H1 (cell line): ENCODE measurements around the gene TWSG1. TPM values are rescaled to one million over a fixed set of nuclear protein-coding genes. Genes with fewer than 3 reads are reported as not detected.

Source experiments
- polyA plus RNA-seq, 7 experiments: library from polyadenylated mRNA; depleted of rRNA in 3 of 7; stranded (reverse) in 5 of 7; unstranded in 2 of 7; fragments of >200 nt in 5 of 7; fragments of 200-250 nt in 2 of 7; gene quantifications; 1 replicate in 5 of 7; 2 replicates in 1 of 7; 4 replicates in 1 of 7; pipeline versions ENCODE4 v1.2.1 to v1.2.3, GENCODE V29; 2011 to 2013; ENCODE audit warnings: missing spikeins in 2 of 7, mixed read lengths in 2 of 7
- total RNA-seq: library from RNA; stranded (reverse); fragmentation: NEBNext Ultra II Directional; extraction: Animal tissue kit (Norgen Biotek cat#: 25700); gene quantifications from 2 replicates; pipeline ENCODE4 v1.2.1, GENCODE V29; 2021

Gene TWSG1
- total and polyA plus RNA-seq, 2 of the 8 experiments (the other 6 are each of a cell fraction or from before 2014, with no cell fraction given), result 11.8 to 19.8 TPM

Other genes with a start within 250 kb of the TWSG1 start
- gene NDUFV2, start 232.1 kb upstream of the TWSG1 start, total RNA-seq, result 191 and 196 TPM in 2 replicates
- gene NDUFV2, start 232.1 kb upstream of the TWSG1 start, polyA plus RNA-seq (2011; rRNA removed), result 52.2 and 90.8 TPM in 2 replicates
- gene ANKRD12, start 198.0 kb upstream of the TWSG1 start, total RNA-seq, result 37.9 and 40.9 TPM in 2 replicates
- 1.4 and 2.6 TPM in 2 replicates for gene ANKRD12, start 198.0 kb upstream of the TWSG1 start, polyA plus RNA-seq (2011; rRNA removed)
- gene RALBP1, start 140.7 kb downstream of the TWSG1 start, total RNA-seq, result 64.7 and 67.8 TPM in 2 replicates
- gene RALBP1, start 140.7 kb downstream of the TWSG1 start, polyA plus RNA-seq (2011; rRNA removed), result 40.3 and 42.8 TPM in 2 replicates